ENCODE results near the gene GFY. TPM values are rescaled to one million over a fixed set of nuclear protein-coding genes. Genes with fewer than 3 reads are reported as not detected.
A peak's percentile ranks its signal among the peaks of the same experiment; 100 is the strongest.

The GFY gene
- total and polyA plus RNA-seq, 9 of the 15 experiments (the other 6 are each of a cell fraction or from before 2014, with no cell fraction given), result 0.06 to 0.40 (median 0.19) TPM; not detected in 3

GRCh38 chr19:49475995-49476880 is 51.0 kb downstream of the GFY start (continued):
- TF ChIP-seq, protein P1, sequence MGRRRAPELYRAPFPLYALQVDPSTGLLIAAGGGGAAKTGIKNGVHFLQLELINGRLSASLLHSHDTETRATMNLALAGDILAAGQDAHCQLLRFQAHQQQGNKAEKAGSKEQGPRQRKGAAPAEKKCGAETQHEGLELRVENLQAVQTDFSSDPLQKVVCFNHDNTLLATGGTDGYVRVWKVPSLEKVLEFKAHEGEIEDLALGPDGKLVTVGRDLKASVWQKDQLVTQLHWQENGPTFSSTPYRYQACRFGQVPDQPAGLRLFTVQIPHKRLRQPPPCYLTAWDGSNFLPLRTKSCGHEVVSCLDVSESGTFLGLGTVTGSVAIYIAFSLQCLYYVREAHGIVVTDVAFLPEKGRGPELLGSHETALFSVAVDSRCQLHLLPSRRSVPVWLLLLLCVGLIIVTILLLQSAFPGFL (CRISPR knock-in tag; IDR thresholded peaks at IDR 0.05), result no peak
- TF ChIP-seq CEBPB (tag; IDR thresholded peaks at IDR 0.05), result no peak
- no peak for TF ChIP-seq ZNF518B (CRISPR knock-in tag; IDR thresholded peaks at IDR 0.05)
- TF ChIP-seq HEY1 (CRISPR knock-in tag; IDR thresholded peaks at IDR 0.05; ENCODE audit: borderline replicate concordance), result no peak
- TF ChIP-seq PTTG1 (tag; IDR thresholded peaks at IDR 0.05; ENCODE audit: low read depth), result no peak
- TF ChIP-seq, protein P2, sequence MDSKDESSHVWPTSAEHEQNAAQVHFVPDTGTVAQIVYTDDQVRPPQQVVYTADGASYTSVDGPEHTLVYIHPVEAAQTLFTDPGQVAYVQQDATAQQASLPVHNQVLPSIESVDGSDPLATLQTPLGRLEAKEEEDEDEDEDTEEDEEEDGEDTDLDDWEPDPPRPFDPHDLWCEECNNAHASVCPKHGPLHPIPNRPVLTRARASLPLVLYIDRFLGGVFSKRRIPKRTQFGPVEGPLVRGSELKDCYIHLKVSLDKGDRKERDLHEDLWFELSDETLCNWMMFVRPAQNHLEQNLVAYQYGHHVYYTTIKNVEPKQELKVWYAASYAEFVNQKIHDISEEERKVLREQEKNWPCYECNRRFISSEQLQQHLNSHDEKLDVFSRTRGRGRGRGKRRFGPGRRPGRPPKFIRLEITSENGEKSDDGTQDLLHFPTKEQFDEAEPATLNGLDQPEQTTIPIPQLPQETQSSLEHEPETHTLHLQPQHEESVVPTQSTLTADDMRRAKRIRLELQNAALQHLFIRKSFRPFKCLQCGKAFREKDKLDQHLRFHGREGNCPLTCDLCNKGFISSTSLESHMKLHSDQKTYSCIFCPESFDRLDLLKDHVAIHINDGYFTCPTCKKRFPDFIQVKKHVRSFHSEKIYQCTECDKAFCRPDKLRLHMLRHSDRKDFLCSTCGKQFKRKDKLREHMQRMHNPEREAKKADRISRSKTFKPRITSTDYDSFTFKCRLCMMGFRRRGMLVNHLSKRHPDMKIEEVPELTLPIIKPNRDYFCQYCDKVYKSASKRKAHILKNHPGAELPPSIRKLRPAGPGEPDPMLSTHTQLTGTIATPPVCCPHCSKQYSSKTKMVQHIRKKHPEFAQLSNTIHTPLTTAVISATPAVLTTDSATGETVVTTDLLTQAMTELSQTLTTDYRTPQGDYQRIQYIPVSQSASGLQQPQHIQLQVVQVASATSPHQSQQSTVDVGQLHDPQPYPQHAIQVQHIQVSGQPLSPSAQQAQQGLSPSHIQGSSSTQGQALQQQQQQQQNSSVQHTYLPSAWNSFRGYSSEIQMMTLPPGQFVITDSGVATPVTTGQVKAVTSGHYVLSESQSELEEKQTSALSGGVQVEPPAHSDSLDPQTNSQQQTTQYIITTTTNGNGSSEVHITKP (IDR thresholded peaks at IDR 0.05; ENCODE audit: partially characterized antibody), result peak; percentile 81
- TF ChIP-seq ZC3H4 (CRISPR knock-in tag; IDR thresholded peaks at IDR 0.05; ENCODE audit: borderline replicate concordance), result no peak
- no peak for TF ChIP-seq CBFB (CRISPR knock-in tag; IDR thresholded peaks at IDR 0.05)
- no peak for TF ChIP-seq CBX1 (IDR thresholded peaks at IDR 0.05; ENCODE audit: low read depth)
- no peak for TF ChIP-seq EHMT2 (IDR thresholded peaks at IDR 0.05)
- no peak for TF ChIP-seq ZKSCAN1 (IDR thresholded peaks at IDR 0.05; ENCODE audit: low read depth, low read length)
- no peak for TF ChIP-seq ETV1 (tag; conservative IDR thresholded peaks at IDR 0.05; ENCODE audit: low read depth)
- no peak for TF ChIP-seq SUPT5H (IDR thresholded peaks at IDR 0.05)
